ENCODE data around the gene SCAMP2.

DNA sequence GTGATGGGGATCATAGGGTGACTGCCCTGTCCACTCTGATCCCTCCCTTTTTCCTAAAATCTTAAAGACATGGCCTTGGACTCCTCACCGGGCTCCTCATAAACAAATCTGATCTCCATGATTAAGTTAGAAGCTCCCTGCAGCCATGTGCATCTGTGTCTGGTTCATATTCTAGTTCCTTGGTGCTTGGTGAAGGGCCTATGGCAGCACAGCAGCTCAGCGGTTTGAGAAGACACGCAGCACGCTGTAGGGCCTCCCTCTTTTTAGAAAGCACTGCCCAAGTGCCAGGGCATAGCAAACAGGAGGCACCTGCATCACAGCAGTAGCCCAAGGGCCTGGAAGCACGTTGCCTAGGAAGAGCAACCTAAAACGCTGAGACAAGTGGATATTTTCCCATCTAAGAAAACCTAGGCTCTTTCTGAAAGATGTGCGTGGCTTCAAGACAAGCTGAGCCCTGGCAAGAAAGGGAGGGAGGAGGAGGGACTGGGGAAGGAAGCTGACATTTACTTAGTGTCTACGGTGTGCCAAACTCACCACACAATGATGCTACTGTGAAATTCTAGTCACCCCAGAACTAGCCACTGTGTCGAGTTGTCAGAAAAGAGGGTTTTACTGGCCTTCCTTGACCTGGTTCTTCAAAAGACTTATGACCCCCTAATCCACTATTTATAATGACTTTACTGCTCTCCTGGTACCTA lies 15.3 kb downstream of the SCAMP2 start:
- TF ChIP-seq EZH2 (IDR thresholded peaks at IDR 0.05) (no peak), POLR2AphosphoS5 (IDR thresholded peaks at IDR 0.05; ENCODE audit: borderline replicate concordance, low read depth, low read length) (no peak)

Data from SK-N-MC (cell line).